ENCODE data around the gene LIPH.

LIPH gene

DNA sequence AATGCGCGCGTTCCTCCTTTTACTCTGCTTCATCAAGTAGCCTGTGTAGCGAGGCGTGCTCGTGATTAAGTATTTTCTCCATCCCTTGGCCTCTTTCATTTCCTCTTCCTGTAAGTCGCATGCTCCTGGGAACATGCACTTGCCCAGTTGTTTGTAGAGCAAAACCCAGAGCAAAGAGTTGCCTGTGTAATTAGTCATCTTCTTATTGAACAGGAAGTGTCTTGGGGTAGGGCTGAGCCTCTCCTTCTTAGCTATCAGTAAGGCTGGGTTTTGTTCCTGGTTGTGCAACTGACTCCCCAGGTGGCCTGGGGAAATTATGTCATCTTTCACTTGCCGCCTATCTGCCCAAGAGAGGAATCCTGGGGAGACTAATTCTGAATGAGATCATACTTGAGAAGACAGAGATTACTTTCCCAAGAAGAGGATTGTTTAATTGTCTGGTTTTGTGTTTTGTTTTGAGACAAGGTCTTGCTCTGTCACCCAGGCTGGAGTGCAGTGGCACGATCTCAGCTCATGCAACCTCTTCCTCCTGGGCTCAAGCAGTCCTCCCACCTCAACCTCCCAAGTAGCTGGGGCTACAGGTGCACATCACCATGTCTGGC, 14.9 kb downstream of the LIPH start:
- DNase-seq: no peak

GRCh38 chr3:185534511-185534910, 17.9 kb downstream of the LIPH start:
- no peak for DNase-seq

GRCh38 chr3:185532901-185533300, 19.5 kb downstream of the LIPH start:
- DNase-seq: no peak

- no peak for DNase-seq
Measured at GRCh38 chr3:185530856-185531255, 21.5 kb downstream of the LIPH start.

GRCh38 chr3:185528532-185528931, 23.9 kb downstream of the LIPH start:
- DNase-seq: no peak

- DNase-seq: no peak
Measured at GRCh38 chr3:185527364-185527763, 25.0 kb downstream of the LIPH start.

DNA sequence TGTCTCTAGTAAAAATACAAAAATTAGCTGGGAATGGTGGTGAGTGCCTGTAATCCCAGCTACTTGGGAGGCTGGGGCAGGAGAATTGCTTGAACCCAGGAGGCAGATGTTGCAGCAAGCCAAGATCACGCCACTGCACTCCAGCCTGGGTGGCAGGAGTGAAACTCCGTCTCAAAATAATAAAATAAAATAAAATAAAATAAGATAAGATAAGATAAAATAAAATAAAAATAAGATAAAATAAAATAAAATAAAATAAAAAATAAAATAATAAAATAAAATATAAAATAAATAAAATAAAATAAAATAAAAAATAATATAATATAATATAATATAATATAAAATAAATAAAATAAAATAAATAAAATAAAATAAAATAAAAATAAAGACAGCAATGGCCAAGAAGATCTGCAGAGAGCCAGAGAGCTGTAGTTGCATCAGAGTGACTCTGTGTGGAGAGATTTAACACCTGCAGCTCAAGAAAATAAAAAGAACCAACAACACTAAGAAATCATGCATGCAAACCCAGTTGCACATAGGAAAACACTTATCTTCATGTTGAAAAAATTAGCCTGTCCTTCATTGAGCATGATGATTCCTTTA, 25.9 kb downstream of the LIPH start:
- DNase-seq: no peak

GRCh38 chr3:185521349-185522138, 30.8 kb downstream of the LIPH start:
- no peak for DNase-seq

DNA sequence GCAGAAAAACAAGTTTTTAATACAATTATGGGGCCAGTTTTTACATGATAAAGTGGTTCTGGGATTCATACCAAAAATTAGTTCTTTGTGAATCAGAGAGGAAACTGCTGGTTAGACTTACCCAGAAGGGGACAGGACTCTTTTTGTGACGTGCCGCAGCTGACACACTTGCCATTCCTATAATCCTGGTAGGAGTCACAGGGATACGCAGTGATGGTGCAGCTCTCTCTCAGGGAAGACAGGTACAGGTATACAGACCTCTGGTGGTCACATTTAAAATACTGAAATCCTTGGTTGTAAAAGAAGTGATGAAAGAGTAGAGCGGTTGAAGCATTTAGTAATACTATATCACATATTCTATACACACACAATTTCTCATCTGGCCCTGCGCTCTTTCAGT, 33.4 kb downstream of the LIPH start:
- no peak for DNase-seq

DNA sequence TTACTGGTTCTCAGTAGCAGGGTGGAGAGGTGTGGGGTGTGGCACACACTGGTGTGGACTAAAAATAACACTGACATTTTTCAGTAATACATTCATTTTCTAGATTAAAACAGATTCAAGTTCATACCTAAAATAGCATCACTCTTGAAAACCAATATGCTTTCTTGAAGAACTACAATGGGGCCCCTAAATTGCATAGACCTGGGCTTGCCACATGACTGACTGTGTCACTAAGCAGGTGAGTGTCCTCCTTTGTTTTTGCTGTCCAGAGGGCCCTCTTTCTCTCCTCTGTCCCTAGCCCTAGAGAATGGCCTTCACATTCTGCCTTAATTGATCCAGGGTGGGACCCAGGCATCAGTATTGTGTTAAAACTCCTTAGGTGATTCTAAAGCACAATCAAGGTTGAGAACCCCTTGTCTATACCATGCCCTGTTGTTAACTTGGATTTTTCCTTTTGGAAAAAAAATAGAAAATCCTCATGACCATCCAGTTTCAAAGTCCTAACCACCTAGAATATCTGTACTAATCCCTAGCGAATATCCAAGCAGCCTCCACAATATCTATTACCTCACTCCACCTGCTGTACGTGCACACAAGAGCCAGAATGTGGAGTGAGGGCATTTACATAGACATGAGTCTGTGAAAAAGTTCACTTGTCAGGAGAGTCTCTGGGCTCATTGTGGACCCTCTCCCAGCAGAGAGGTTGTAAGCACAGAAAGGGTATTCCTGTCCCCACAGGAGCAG, 34.8 kb downstream of the LIPH start:
- no peak for DNase-seq

DNA sequence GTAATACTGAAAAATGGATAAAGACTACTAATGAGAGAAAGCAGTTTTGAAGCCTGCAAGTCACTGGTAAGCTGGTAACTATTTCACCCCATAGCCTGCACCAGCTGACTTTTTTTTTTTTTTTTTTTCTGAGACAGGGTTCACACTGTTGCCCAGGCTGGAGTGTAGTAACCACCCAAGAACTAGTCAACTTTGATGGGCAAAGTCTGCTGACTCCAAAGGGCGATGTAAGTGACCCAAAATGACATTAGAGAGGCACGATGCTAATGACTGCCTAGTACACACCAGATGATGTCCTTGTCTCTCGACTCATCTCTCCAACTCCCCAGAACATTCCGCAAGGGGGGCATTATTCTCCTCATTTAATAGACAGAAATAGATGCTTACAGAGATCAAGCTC, 40.7 kb downstream of the LIPH start:
- no peak for DNase-seq

- DNase-seq: no peak
Measured at GRCh38 chr3:185508335-185508991, 43.9 kb downstream of the LIPH start.

DNA sequence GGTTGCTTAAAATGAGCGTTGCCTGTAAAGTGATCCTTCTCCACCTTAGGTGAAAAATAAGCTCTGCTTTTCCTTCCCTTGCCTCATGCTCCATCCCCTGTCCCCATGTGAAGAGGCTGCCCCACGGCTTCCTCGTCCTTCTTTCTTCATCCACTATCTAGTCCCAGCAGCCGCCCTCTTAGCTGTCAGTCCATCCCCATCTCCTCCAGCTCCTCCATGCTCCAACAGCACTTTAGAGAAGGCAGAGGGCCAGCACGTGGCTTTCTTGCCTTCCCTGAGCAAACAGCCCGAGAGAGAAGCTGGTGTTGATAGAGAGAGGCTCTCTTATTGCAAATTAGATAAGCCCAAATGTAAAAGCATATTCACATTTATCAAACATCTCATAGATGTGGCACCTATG, 44.5 kb downstream of the LIPH start:
- no peak for DNase-seq

DNA sequence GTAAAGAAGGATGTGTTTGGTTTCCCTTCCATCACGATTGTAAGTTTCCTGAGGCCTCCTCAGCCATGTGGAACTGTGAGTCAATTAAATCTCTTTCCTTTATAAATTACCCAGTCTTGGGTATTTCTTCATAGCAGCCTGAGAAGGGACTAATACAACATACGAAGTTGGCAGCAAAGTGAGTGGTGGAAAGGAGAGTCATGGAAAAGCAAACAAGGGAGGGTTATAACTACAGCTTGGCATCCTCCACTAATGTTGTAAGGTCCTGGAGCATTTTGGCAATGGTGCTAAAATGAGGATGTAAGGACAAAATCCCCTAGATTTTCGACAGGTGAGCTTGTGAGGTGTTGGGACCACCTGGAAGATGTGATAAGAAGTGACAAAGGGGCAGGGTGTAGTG, 47.8 kb downstream of the LIPH start:
- DNase-seq: no peak

DNA sequence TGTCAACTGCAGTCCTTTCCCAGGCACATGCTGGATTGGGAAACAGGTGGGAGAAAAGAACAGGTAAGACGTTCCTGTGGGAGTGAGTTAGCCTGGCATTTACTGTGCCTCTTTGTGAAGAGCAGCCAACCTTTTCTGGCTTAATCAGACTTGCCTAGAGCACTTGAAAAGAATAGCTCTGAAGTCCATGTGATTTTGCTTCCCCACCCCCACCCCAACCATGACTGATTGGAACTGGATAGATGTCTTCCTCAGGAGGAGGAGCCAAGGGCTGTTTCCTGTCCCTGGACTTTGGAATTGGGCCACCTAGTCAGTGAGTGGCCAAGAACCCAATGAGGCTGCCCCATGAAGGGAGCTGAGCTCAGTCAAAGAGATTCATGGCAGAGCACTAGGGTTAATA, 48.9 kb downstream of the LIPH start:
- no peak for DNase-seq

DNA sequence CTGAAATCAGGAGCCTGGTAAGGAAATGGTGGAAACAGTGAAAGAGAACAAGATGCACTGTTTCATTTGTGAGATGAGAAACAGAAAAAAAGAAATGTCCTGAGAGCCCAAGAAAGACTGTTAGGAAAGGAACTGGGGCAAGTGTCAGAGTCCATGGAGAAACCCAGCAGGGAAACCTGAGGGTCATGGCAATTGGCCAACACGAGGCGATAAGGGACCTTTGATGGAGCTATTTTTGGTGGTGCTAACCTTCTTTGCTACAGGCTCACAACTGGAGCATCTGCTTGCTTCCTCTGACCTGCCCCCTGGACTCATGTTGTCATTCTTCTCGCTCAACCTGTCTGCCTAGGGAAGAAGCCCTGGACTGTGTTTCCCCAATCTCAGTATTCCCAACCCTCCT, 49.4 kb downstream of the LIPH start:
- no peak for DNase-seq

- DNase-seq: peak; percentile 78
Measured at GRCh38 chr3:185498503-185499396, 53.6 kb downstream of the LIPH start, which contains the start of gene TMEM41A. Gene TMEM41A (minus strand): TSS chr3:185499035. CDS start chr3:185498961, 74 bp downstream.

- no peak for DNase-seq
Measured at GRCh38 chr3:185490241-185490640, 62.1 kb downstream of the LIPH start.

GRCh38 chr3:185489462-185489861, 62.9 kb downstream of the LIPH start:
- no peak for DNase-seq

DNA sequence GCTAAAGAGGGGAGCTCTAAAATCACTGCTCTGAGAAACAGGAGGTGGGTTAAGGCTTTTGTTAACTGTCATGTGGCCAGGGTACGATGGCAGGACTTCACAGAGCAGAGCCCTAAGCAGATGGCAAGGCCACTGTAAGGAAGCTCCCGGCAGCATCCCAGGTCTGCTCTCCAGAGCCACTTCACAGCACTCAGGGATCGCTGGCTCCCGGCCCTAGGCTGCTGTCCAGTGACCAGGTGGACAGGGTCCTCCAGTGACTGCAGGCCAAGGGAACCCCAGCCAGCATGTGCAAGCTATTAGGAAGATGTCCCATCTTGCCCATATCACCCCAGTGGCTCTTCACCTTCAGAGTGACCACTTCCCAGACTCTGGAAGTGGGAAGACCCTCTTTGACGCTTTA, 63.9 kb downstream of the LIPH start:
- DNase-seq: no peak

GRCh38 chr3:185486394-185486793, 66.0 kb downstream of the LIPH start:
- no peak for DNase-seq

GRCh38 chr3:185484296-185484695, 68.1 kb downstream of the LIPH start:
- no peak for DNase-seq

All from NCI-H1417 treated with DMSO at 0.1 percent for 48 hours (cell line).